Ureter (tissue), 1 donor: ENCODE results near the gene SERPINA3. TPM values are rescaled to one million over a fixed set of nuclear protein-coding genes. Genes with fewer than 3 reads are reported as not detected.

Experiments used
- DNase-seq: peaks from one replicate; pipeline ENCODE4 v3.0.0-alpha.2; 2020; ENCODE audit warnings: low spot score
- total RNA-seq: library from RNA; stranded (reverse); gene quantifications from one replicate; pipeline ENCODE4 v1.2.4, GENCODE V29; 2023
- donor health status: DM: yes; HTN: yes; CAD: no.

SERPINA3 gene
- total RNA-seq, 1 donor from 2014 or later = 106 TPM

DNA sequence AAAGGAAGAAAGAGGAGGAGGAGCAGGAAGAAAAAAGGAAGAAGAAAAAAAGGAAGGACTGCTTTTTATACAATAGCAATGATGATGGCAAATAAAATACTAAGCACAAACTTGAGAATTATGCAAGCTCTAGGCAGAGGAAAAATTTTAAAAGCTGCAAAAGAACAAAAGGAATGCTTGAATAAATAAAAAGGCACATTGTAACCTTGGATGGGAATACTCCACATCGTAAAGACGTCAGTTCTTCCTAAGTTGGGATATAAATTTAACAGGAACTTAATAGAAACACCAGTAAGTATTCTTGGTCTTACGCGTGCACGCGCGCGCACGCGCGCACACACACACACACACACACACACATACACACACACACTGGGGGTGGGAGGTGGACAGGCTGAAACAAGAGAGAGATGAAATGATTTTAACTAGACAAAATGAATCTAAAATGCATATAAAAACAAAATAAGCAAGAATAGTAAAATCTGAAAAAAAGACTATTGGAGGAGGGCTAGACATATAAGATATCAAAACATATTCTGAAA is 43.0 kb downstream of the SERPINA3 start:
- peak; percentile 23 for DNase-seq

DNA sequence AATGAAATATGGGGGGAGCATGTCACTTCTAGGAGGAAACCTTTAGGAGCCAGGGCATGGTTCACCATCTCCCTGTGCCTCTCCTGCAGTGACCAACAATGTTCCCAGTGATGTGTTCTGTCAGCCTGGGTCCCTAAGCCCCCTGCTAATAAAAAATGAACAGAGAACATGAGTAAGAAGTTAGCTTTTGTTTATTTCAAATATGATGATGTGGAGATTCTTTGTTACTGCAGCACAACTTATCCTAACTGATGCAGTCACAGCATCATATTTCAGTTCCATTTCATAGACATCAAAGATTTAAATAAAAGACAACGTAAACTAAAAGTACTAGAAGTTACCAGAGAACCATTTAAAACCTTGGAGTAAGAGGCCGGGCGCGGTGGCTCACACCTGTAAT is 43.9 kb downstream of the SERPINA3 start:
- DNase-seq = peak; percentile 20

DNA sequence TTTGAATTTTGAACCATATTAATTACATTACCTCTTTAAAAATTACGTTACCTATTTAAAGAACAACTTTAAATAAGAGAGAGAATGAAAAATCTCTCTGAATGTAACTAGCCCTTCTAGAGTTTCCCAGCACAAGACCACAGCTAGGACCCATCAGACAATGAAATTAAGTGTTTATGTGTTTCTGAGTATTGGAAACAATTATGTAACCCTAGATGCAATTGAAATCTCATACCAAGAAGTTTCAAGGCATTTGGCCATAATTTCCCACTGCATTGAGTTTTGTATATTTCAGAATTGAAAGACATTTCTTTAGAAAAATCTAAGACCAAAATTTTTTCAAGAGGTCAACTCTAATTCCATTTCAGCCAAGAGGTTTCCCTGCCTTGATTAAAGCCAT is 47.1 kb downstream of the SERPINA3 start:
- DNase-seq = no peak

DNA sequence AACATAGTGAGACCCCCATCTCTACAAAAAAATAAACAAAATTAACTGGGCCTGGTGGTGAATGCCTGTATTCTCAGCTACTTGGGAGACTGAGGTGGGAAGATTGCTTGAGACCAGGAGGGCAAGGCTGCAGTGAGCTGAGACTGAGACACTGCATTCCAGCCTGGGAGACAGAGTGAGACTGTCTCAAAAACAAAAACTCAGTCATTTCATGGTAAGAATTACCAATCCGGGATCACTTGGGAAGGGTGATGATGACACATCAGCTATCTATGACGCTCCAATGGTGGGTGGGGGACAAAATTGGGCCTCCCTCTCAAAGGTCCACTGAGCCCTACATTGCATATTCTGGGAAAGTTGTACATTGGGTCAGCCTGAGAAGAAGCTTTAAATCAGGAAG is 47.7 kb downstream of the SERPINA3 start:
- peak; percentile 8 for DNase-seq

DNA sequence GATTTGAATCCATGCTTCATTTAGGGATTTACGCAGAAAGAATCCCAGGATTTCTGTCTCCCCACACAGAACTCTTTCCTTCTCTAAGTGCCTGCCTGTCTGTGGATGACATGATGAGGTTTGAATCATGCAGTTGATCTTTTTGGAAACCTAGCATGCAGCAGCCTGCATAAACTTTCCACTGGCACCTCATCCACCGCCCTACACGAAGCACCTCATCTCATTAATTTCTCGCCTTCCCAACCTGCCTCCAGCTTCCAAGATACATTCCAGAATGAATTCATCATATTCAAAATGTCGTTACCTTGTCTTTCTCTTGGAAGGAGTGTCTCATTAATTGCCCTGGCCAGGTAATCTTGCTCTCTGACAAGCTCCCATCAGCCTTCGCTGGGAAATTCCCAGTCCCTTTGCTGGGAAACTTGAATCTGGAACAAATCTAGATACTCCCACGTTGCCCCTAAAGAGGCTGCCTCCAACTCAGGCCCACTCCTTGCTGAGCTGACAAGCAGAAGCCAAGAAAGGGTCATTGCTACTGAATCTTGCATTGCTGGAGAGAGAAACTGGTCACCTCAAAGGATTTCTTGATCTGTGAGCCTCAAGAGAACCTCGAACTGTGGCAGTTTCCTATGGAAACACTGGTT is 48.2 kb downstream of the SERPINA3 start:
- DNase-seq = peak; percentile 7

DNA sequence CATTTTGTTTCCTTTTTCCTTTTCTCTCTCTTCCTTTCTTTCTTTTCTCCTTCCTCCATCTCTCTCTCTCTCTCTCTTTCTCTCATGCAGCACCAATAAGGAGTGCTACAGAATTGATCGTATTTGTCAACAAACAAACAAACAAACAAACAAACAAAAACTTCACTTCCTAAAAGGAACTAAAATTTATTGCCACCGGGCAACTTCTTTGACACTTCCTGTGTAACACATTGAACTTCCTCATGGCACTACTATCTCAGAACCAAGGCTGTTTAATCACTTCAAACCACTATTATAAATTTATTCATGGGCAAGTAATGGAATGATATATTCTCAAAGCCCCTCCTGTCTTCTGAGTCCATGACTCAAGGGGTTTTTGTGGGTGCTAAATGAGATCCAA is 51.3 kb downstream of the SERPINA3 start:
- no peak for DNase-seq

DNA sequence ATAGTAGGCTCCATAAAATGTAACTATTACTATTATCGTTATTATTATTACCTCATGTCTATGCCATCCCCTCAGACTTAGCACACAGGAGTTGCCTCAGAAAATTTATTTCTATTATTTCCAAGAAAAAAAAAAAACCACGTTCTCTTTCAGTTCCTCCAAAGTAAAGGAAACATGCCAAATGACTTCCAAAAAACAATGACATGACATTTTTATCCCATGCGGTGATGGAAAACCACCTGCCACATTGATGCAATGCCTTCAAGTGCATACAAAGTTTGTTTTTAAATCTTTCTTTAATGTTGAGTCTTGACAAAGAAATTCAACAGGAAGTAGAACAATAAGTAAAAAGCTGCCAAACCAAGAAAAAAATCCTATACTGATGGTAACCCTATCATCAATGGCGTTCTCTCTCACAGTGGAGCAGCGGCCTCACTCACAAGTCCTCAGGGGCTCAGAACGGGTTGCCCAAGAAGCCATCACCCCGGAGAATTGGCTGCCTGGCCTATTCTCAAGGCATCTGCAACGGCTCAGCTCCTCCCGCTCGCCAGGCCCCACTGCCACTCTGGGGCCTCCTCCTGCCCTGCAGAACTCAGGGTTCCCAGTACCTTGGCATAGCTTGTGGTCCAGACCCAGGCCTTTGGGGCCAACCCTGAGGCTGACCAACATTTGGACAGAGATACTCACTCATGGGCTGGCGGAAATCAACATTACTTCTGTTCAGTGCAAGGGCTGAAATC is 51.9 kb downstream of the SERPINA3 start:
- DNase-seq = peak; percentile 17

DNA sequence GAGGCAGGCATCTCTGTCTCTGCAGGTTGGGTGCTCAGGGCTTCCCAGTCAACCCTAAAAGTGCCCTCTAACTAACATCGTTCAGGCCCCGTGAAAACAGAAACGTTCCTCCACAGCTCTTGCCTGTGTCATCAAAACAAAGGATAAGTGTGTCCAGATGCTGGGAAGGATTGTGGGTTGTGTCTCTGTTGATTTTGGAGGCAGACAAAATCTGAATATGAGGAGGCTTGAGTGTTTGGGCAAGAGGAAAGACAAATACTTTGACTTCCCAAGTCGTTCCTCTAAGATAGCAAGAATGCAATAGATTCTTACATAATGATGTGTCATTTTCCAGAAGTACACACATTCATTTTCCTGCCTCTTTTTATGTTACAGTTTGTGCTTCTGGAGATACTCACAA is 52.9 kb downstream of the SERPINA3 start:
- peak; percentile 33 for DNase-seq

DNA sequence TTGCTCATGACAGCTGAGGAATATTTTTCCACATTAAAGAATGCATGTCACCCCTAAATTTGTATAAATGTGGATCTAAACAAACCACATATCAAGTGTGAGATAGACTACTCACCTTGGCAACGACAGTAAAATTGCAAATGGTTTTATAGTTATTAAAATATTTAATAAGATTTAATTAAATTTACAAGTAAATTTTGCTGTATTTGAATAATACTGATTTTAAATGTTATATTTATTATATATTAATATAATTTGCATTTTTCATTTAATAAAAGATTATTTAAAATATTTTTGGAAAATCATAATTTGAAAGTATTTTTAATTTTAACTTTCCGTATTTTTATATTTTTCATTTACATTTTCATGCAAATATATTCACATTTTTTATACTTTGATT is 53.4 kb downstream of the SERPINA3 start:
- DNase-seq = no peak

DNA sequence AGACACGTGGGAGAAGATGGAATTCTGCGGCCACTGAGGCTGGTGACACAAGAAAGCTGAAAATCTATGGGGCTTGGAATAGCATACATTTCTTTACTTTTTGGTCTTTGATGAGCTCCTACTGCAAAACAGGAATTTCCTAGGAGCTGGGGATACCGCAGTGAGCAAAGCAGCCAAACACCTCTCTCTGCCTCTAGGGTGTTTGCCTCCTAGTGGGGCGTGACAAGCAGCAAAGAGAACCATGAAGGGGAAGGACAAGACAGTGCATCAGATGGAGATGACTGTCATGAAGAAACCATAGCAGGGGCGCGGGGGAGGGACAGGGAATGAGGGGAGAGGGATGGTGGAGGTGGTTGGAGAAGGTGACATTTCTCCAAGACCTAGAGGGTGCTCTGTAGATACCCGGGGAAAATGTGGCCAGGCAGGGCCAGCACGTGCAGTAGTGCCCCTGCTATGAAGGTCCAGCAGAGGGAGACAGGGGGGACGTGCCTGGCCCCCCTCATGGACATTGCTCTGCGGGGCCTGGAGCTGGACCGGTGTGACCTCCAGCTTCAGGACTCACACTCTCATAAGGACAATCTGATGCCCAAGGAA is 58.6 kb downstream of the SERPINA3 start:
- DNase-seq = peak; percentile 32

DNA sequence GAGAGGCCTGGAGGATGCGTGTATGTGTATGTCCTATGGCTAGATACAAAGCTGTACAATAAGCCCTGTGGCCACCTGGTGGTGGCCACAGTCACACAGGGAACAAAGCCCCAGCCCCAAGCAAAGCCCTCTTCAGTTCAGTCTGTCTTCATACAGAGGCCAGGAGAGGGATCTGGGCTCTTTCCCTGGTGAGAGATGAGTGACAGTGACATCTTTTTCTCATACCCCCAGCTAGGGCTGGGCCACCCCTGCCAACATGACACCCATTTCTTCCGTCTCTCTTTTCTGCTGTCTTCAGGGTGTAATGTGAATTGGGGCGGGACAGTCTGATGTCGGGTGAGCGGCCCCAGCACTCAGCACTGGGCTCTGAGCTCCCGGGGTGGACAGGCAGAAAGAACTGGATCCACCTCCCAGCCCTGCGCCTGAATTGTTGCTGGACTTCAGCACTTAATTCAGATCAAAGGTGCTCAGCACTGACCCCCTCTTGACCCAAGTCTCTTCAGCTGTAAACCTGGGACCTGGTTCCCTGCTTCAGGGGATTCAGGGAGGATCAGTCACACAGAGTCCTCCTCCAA is 59.8 kb downstream of the SERPINA3 start:
- peak; percentile 19 for DNase-seq

DNA sequence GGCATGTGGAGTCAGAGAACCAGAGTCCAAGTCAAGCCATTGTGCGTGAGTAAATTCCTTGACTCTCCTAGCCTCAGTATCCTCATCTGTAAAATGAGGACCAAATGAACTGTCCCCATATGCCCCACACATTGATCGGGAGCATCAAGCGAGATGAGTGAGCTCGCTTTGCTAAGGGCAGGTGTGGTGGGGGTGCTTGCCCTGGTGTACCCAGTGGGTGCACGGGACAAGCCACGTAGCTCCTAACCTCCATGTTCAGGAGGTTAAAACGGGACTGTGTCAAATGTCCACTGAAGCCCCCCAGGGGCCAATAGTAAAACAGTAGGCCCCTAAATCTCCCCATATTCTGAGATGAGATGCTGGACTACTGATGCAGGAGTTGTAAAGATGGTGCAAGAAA is 60.9 kb downstream of the SERPINA3 start:
- DNase-seq = no peak

Other genes with a start within 250 kb of the SERPINA3 start
- not detected for gene SERPINA2, start 245.7 kb upstream of the SERPINA3 start, total RNA-seq
- gene SERPINA1, start 223.8 kb upstream of the SERPINA3 start, total RNA-seq = 13.8 TPM
- not detected for gene SERPINA11, start 159.6 kb upstream of the SERPINA3 start, total RNA-seq
- gene SERPINA9, start 136.2 kb upstream of the SERPINA3 start, total RNA-seq = not detected
- not detected for gene SERPINA12, start 102.9 kb upstream of the SERPINA3 start, total RNA-seq
- gene SERPINA4, start 50.9 kb upstream of the SERPINA3 start, total RNA-seq = not detected
- 4.4 TPM for gene SERPINA5, start 31.0 kb upstream of the SERPINA3 start, total RNA-seq
- gene GSC, start 157.7 kb downstream of the SERPINA3 start, total RNA-seq = not detected